Endothelial cell of umbilical vein (primary cell): ENCODE measurements around the gene LPAR1. TPM values are rescaled to one million over a fixed set of nuclear protein-coding genes. Genes with fewer than 3 reads are reported as not detected.

Source experiments
- BruUV-seq: library from RNA; stranded (reverse); fragments of 400-500 nt; replicated peaks from 2 replicates; lab custom pipeline; 2021; lab: Mats Ljungman, UMichigan
- CTCF ChIA-PET: fragments of 300-600, 350-600 bp; sonication (Branson Sonifier 250); formaldehyde crosslinking; loops from one replicate; lab custom pipeline; 2021; ENCODE audit warnings: antibody characterized with exemption, inconsistent platforms; lab: Charles Lee
- POLR2A ChIA-PET: fragments of 300-600, 350-600 bp; sonication (Branson Sonifier 250); formaldehyde crosslinking; loops from one replicate; lab custom pipeline; 2021; ENCODE audit warnings: antibody characterized with exemption, inconsistent platforms; lab: Charles Lee
- DNase-seq: peaks from one replicate; pipeline ENCODE4 v3.0.0-alpha.2; 2011; ENCODE audit warnings: low read depth, low spot score
- FAIRE-seq: peaks from 2 replicates; lab custom pipeline; 2011; peaks lifted over from hg19 to GRCh38; lab: Jason Lieb, UNC
- H2AFZ ChIP-seq: 2 replicates; pipeline ENCODE4 v1.6.0; 2012; ENCODE audit warnings: low read depth, low read length, control low read depth, inconsistent platforms
- H3K27ac ChIP-seq: 2 replicates; pipeline ENCODE4 v1.5.1; 2011; ENCODE audit warnings: low read depth, mild to moderate bottlenecking, control low read depth, low read length, moderate library complexity; ENCODE audit not compliant: insufficient read depth
- H3K27me3 ChIP-seq, 2 experiments: 2 replicates each; pipeline versions ENCODE4 v1.6.0 to v1.6.1; 2011; ENCODE audit warnings: low read length in 2 of 2, mixed read lengths in 1 of 2; ENCODE audit not compliant: control insufficient read depth in 2 of 2, insufficient read depth in 2 of 2
- H3K36me3 ChIP-seq, 2 experiments: 2 replicates in 1 of 2; 3 replicates in 1 of 2; pipeline ENCODE4 v1.5.1; 2011; ENCODE audit warnings: low read length in 2 of 2, mild to moderate bottlenecking in 1 of 2, moderate library complexity in 1 of 2; ENCODE audit not compliant: control insufficient read depth in 2 of 2, insufficient read depth in 2 of 2; ENCODE audit errors: extremely low read depth in 1 of 2
- H3K4me1 ChIP-seq: 3 replicates; pipeline ENCODE4 v1.5.1; 2011; ENCODE audit warnings: mild to moderate bottlenecking, low read length; ENCODE audit not compliant: control insufficient read depth, insufficient read depth; ENCODE audit errors: extremely low read depth
- H3K4me2 ChIP-seq: 2 replicates; pipeline ENCODE4 v1.6.1; 2011; ENCODE audit warnings: low read length, control low read depth, mixed read lengths; ENCODE audit not compliant: insufficient read depth
- H3K4me3 ChIP-seq, 3 experiments: fragments of 200-600 bp in 1 of 3; sonication (generic), shearing (Covaris generic) in 1 of 3; replicated peaks in 1 of 3; 2 replicates each; pipeline ENCODE4 v1.5.1; 2011 to 2016; ENCODE audit warnings: control low read depth in 3 of 3, low read length in 3 of 3, mild to moderate bottlenecking in 2 of 3, inconsistent platforms in 1 of 3, low read depth in 1 of 3, moderate library complexity in 1 of 3; ENCODE audit not compliant: insufficient read depth in 1 of 3
- H3K79me2 ChIP-seq: 2 replicates; pipeline ENCODE4 v1.6.0; 2012; ENCODE audit warnings: low read length, inconsistent platforms; ENCODE audit not compliant: control insufficient read depth, insufficient read depth
- H3K9ac ChIP-seq: replicated peaks from 2 replicates; pipeline ENCODE3; 2011; ENCODE audit warnings: low read length, control low read depth; ENCODE audit not compliant: insufficient read depth; ENCODE audit errors: extremely low read depth
- H3K9me1 ChIP-seq: replicated peaks from 3 replicates; pipeline ENCODE4 v1.6.0; 2011; ENCODE audit warnings: mild to moderate bottlenecking, low read length; ENCODE audit not compliant: control insufficient read depth, insufficient read depth; ENCODE audit errors: extremely low read depth
- H3K9me3 ChIP-seq: replicated peaks from 2 replicates; pipeline ENCODE4 v1.5.1; 2012; ENCODE audit warnings: low read length, inconsistent platforms; ENCODE audit not compliant: control insufficient read depth, insufficient read depth
- H4K20me1 ChIP-seq: replicated peaks from 2 replicates; pipeline ENCODE3; 2011; ENCODE audit warnings: mild to moderate bottlenecking, low read length; ENCODE audit not compliant: control insufficient read depth, insufficient read depth; ENCODE audit errors: extremely low read depth
- CTCF ChIP-seq, 2 donors: IDR thresholded peaks; 1 replicate in 1 of 2; 2 replicates in 1 of 2; pipeline ENCODE4 v1.5.1; 2011; ENCODE audit warnings: low read length in 2 of 2, mild to moderate bottlenecking in 2 of 2, moderate library complexity in 2 of 2, control low read depth in 1 of 2, inconsistent platforms in 1 of 2, low read depth in 1 of 2; ENCODE audit not compliant: insufficient read depth in 1 of 2; ENCODE audit errors: extremely low read depth in 1 of 2
- EZH2 ChIP-seq: IDR thresholded peaks from 2 replicates; pipeline ENCODE4 v1.6.1; 2012; ENCODE audit warnings: borderline replicate concordance, low read depth, mild to moderate bottlenecking, moderate library complexity, low read length, inconsistent platforms; ENCODE audit not compliant: severe bottlenecking
- FOS ChIP-seq: IDR thresholded peaks from 2 replicates; pipeline ENCODE4 v1.6.1; 2011; ENCODE audit warnings: mild to moderate bottlenecking, low read length, moderate library complexity, borderline replicate concordance; ENCODE audit not compliant: insufficient read depth
- GATA2 ChIP-seq: IDR thresholded peaks from 2 replicates; pipeline ENCODE4 v1.7.0; 2011; ENCODE audit warnings: low read depth, mild to moderate bottlenecking, moderate library complexity, mixed read lengths, low read length; ENCODE audit not compliant: insufficient read length, insufficient read depth
- MAX ChIP-seq: IDR thresholded peaks from 2 replicates; pipeline ENCODE4 v1.6.1; 2011; ENCODE audit not compliant: insufficient read depth, insufficient read length
- POLR2AphosphoS5 ChIP-seq: IDR thresholded peaks from 2 replicates; pipeline ENCODE4 v1.6.1; 2012; ENCODE audit warnings: low read depth, mild to moderate bottlenecking, control low read depth, low read length, moderate library complexity; ENCODE audit not compliant: insufficient read depth
- dilution Hi-C: fragments of 300-500 bp; cut with MboI; formaldehyde crosslinking; loops from one replicate; pipeline ENCODE4 v1.15.0; 2019; ENCODE audit warnings: low sequenced_read_pairs; ENCODE audit not compliant: extremely low pct_ligation_motif_present
- intact Hi-C: fragments of 100-400 bp; cut with micrococcal nuclease; formaldehyde crosslinking; loops from one replicate; pipeline ENCODE4 v1.10.0; 2022
- polyA plus RNA-seq, 4 experiments: library from polyadenylated mRNA; depleted of rRNA in 3 of 4; stranded (reverse) in 3 of 4; unstranded in 1 of 4; fragments of >200 nt; gene quantifications; 2 replicates each; pipeline versions ENCODE4 v1.2.1 to v1.2.3, GENCODE V29; 2011 to 2012; ENCODE audit warnings: missing spikeins in 1 of 4
- total RNA-seq: library from RNA; stranded (reverse); gene quantifications from 2 replicates; pipeline ENCODE4 v1.2.3, GENCODE V29; 2021

LPAR1 gene
- total and polyA plus RNA-seq, 2 donors (not counting 3 experiments of a cell fraction or from before 2014, with no cell fraction given), result 0.88 to 3.0 TPM

DNA sequence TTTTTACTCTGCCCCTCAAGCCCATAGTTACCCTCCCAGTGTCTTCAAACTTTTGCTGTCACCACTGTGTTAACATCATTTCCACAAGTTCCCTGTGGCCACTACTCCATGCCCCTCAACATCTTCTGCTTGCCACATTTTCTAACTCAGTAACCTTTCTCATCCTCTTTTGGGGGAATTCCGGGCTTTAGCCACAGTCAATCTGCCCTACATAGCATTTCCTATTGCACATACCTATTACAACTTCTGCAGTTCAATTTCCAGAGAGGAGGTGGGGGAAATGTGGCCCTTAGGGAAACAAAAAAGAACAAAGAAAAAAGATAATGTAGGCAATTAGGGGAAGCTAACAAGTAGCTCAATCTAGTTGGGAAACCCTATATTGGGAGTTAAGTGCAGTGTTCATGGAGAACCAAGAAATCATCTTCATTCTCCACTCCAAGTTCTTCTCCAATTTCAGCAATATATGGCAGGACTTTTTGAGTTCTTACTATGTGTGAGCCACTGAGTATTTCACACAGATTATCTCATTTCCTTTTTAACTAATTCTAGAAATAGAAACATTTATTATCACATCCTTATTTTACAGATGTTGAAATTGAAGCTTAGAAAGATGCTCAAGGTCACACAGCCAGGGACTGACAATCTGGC, 40.2 kb upstream of the LPAR1 start:
- POLR2A ChIA-PET, result no interaction called here
- no peak for DNase-seq
- FAIRE-seq, result no peak
- no peak overlapping the region for H3K4me3 ChIP-seq
- no peaks in the 10 kb centered on the region for H3K79me2 ChIP-seq
- H3K9ac ChIP-seq, result no peak overlapping the region
- H3K9me3 ChIP-seq, result no peaks in the 10 kb centered on the region
- no TSS peak for BruUV-seq
- no peaks in the 10 kb centered on the region for H4K20me1 ChIP-seq
- no peak overlapping the region for H3K27ac ChIP-seq
- dilution Hi-C loops, result no loop called here
- TF ChIP-seq EZH2, result no peak
- no peak for TF ChIP-seq GATA2
- no peak for TF ChIP-seq CTCF (IDR thresholded peaks at IDR 0.05; ENCODE audit: extremely low read depth in 1 of 2, insufficient read depth in 1 of 2, low read depth in 1 of 2, low read length in 2 of 2)
- intact Hi-C loops, result no loop called here
- H3K27me3 ChIP-seq, result no peaks in the 10 kb centered on the region
- CTCF ChIA-PET, result no interaction called here
- no peaks in the 10 kb centered on the region for H3K36me3 ChIP-seq
- H3K4me1 ChIP-seq, result no peaks in the 10 kb centered on the region
- no peak overlapping the region for H3K4me2 ChIP-seq
- no peaks in the 10 kb centered on the region for H3K9me1 ChIP-seq
- H2AFZ ChIP-seq, result no peak overlapping the region

DNA sequence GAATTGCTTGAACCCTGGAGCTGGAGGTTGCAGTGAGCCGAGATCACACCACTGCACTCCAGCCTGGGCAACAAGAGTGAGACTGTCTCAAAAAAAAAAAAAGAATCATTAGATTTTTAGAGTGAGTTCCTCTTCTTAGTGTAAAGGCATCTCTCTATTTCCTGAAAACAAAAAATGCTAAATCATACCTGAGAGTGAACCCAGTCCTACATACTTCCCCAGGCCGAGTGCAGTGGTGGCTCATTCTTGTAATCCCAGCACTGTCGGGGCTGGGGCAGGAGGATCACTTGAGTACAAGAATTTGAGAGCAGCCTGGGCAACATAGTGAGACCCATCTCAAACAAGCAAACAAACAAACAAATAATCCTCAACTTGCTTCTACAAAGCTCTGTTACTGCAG, 38.2 kb upstream of the LPAR1 start:
- no peak overlapping the region for H3K27ac ChIP-seq
- H3K9ac ChIP-seq, result no peak overlapping the region
- H4K20me1 ChIP-seq, result no peaks in the 10 kb centered on the region
- no peak overlapping the region for H3K4me2 ChIP-seq
- no peaks in the 10 kb centered on the region for H3K36me3 ChIP-seq
- no TSS peak for BruUV-seq
- H3K27me3 ChIP-seq, result no peaks in the 10 kb centered on the region
- no peak overlapping the region for H2AFZ ChIP-seq
- H3K79me2 ChIP-seq, result no peaks in the 10 kb centered on the region
- no peak overlapping the region for H3K4me3 ChIP-seq
- DNase-seq (no peak), FAIRE-seq (no peak)
- no peaks in the 10 kb centered on the region for H3K4me1 ChIP-seq
- ChIA-PET POLR2A (no interaction called here), CTCF (no interaction called here)
- intact Hi-C loops (no loop called here), dilution Hi-C loops (no loop called here)
- no peaks in the 10 kb centered on the region for H3K9me1 ChIP-seq
- TF ChIP-seq POLR2AphosphoS5 (no peak), CTCF (IDR thresholded peaks at IDR 0.05; ENCODE audit: extremely low read depth in 1 of 2, insufficient read depth in 1 of 2, low read depth in 1 of 2, low read length in 2 of 2) (no peak), MAX (no peak), GATA2 (no peak), EZH2 (no peak), FOS (no peak)
- no peaks in the 10 kb centered on the region for H3K9me3 ChIP-seq
